ENCODE data around the gene USP17L13. TPM values are rescaled to one million over a fixed set of nuclear protein-coding genes. Genes with fewer than 3 reads are reported as not detected.

Gene USP17L13
- total RNA-seq: not detected in 2 replicates

GRCh38 chr4:9224596-9224995, at the start of gene USP17L13:
Gene USP17L13 (plus strand): TSS chr4:9224896. CDS start chr4:9224896, 0 bp downstream.

GRCh38 chr4:9210357-9210756, 14.3 kb upstream of the USP17L13 start, which contains the start of gene USP17L10:
Gene USP17L10 (plus strand): TSS chr4:9210657. CDS start chr4:9210657, 0 bp downstream.

DNA sequence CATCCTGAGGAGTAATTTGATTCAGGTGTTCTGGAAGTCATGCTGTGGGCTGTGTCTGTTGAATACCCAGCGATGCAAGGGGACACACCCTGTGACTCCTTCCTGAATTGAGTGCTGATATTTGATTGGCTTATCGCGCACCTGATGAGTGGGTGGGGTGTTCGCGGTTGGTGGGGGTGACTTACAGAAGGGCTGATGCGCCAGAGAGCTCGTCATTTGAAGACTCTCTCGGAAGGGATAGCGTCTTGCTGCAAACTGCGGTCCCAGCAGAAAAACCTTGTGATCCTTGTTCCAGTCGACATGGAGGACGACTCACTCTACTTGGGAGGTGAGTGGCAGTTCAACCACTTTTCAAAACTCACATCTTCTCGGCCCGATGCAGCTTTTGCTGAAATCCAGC, 9.6 kb upstream of the USP17L13 start, which contains the start of gene USP17L11:
Gene USP17L11, plus strand, starts transcription at position 301 of the 400 bp plus-strand sequence. Its CDS starts 0 bp downstream, at position 301.

DNA sequence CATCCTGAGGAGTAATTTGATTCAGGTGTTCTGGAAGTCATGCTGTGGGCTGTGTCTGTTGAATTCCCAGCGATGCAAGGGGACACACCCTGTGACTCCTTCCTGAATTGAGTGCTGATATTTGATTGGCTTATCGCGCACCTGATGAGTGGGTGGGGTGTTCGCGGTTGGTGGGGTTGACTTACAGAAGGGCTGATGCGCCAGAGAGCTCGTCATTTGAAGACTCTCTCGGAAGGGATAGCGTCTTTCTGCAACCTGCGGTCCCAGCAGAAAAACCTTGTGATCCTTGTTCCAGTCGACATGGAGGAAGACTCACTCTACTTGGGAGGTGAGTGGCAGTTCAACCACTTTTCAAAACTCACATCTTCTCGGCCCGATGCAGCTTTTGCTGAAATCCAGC, 4.8 kb upstream of the USP17L13 start, which contains the start of gene USP17L12:
Gene USP17L12, plus strand, starts transcription at position 301 of the 400 bp plus-strand sequence. Its CDS starts 0 bp downstream, at position 301.

GRCh38 chr4:9234085-9234484, 9.4 kb downstream of the USP17L13 start, which contains the start of gene USP17L15:
Gene USP17L15 (plus strand): TSS chr4:9234385. CDS start chr4:9234385, 0 bp downstream.

GRCh38 chr4:9243579-9243978, 18.9 kb downstream of the USP17L13 start, which contains the start of gene USP17L17:
Gene USP17L17 (plus strand): TSS chr4:9243879. CDS start chr4:9243879, 0 bp downstream.

DNA sequence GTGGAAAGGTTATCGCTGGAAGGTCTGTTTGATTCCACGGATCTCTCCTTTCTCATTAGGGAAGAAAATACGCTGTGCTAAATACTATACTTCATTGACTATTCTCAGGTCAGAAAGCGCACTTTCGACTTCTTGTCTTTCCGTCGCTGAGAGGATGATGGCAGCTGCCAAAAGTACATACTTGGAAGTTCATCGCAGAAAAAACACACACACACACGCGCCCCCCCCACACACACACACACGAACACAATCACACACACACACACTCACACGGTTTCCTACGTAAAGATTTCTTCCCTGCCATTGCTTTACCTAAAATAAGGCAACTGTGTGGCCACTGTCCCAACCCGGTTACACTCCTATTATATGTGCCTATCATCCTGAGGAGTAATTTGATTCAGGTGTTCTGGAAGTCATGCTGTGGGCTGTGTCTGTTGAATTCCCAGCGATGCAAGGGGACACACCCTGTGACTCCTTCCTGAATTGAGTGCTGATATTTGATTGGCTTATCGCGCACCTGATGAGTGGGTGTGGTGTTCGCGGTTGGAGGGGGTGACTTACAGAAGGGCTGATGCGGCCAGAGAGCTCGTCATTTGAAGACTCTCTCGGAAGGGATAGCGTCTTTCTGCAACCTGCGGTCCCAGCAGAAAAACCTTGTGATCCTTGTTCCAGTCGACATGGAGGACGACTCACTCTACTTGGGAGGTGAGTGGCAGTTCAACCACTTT, 23.4 kb downstream of the USP17L13 start, which contains the start of gene USP17L18:
Gene USP17L18, plus strand, starts transcription at position 678 of the 728 bp plus-strand sequence. Its CDS starts 0 bp downstream, at position 678.

GRCh38 chr4:9253078-9253477, 28.4 kb downstream of the USP17L13 start, which contains the start of gene USP17L19:
Gene USP17L19 (plus strand): TSS chr4:9253378. CDS start chr4:9253378, 0 bp downstream.

GRCh38 chr4:9257824-9258223, 33.1 kb downstream of the USP17L13 start, which contains the start of gene USP17L20:
Gene USP17L20 (plus strand): TSS chr4:9258124. CDS start chr4:9258124, 0 bp downstream.

GRCh38 chr4:9262572-9262971, 37.9 kb downstream of the USP17L13 start, which contains the start of gene USP17L21:
Gene USP17L21 (plus strand): TSS chr4:9262872. CDS start chr4:9262872, 0 bp downstream.

GRCh38 chr4:9267319-9267718, 42.6 kb downstream of the USP17L13 start, which contains the start of gene USP17L22:
Gene USP17L22 (plus strand): TSS chr4:9267619. CDS start chr4:9267619, 0 bp downstream.

Other genes with a start within 250 kb of the USP17L13 start
- gene FAM90A26, start 54.5 kb upstream of the USP17L13 start, total RNA-seq: not detected in 2 replicates
- not detected in 2 replicates for gene USP17L10, start 14.2 kb upstream of the USP17L13 start, total RNA-seq
- gene USP17L11, start 9.5 kb upstream of the USP17L13 start, total RNA-seq: not detected in 2 replicates
- gene USP17L12, start 4.7 kb upstream of the USP17L13 start, total RNA-seq: not detected in 2 replicates
- gene USP17L15, start 9.5 kb downstream of the USP17L13 start, total RNA-seq: not detected in 2 replicates
- gene USP17L17, start 19.0 kb downstream of the USP17L13 start, total RNA-seq: not detected in 2 replicates
- gene USP17L18, start 23.7 kb downstream of the USP17L13 start, total RNA-seq: not detected in 2 replicates
- not detected in 2 replicates for gene USP17L19, start 28.5 kb downstream of the USP17L13 start, total RNA-seq
- not detected in 2 replicates for gene USP17L20, start 33.2 kb downstream of the USP17L13 start, total RNA-seq
- gene USP17L21, start 38.0 kb downstream of the USP17L13 start, total RNA-seq: not detected in 2 replicates
- gene USP17L22, start 42.7 kb downstream of the USP17L13 start, total RNA-seq: not detected in 2 replicates
- not detected in 2 replicates for gene USP17L24, start 100.3 kb downstream of the USP17L13 start, total RNA-seq
- gene USP17L25, start 105.0 kb downstream of the USP17L13 start, total RNA-seq: not detected in 2 replicates
- gene USP17L26, start 109.8 kb downstream of the USP17L13 start, total RNA-seq: not detected in 2 replicates
- not detected in 2 replicates for gene USP17L5, start 114.5 kb downstream of the USP17L13 start, total RNA-seq
- not detected in 2 replicates for gene USP17L27, start 119.3 kb downstream of the USP17L13 start, total RNA-seq
- gene USP17L28, start 124.0 kb downstream of the USP17L13 start, total RNA-seq: not detected in 2 replicates
- not detected in 2 replicates for gene USP17L29, start 128.7 kb downstream of the USP17L13 start, total RNA-seq
- not detected in 2 replicates for gene USP17L30, start 138.2 kb downstream of the USP17L13 start, total RNA-seq
- not detected in 2 replicates for gene DEFB131A, start 219.5 kb downstream of the USP17L13 start, total RNA-seq

All from tracheal epithelial cell (primary cell).